Ureter (tissue), 1 donor: ENCODE data around the gene LYPD6B. TPM values are rescaled to one million over a fixed set of nuclear protein-coding genes. Genes with fewer than 3 reads are reported as not detected.

Source experiments
- DNase-seq: peaks from one replicate; pipeline ENCODE4 v3.0.0-alpha.2; 2020; ENCODE audit warnings: low spot score
- total RNA-seq: library from RNA; stranded (reverse); gene quantifications from one replicate; pipeline ENCODE4 v1.2.4, GENCODE V29; 2023
- donor health status: DM: yes; HTN: yes; CAD: no.

LYPD6B gene
- total RNA-seq, 1 donor from 2014 or later, result 76.0 TPM

GRCh38 chr2:149041482-149041881 lies 3.0 kb downstream of the LYPD6B start:
- no peak for DNase-seq

GRCh38 chr2:149042881-149043280 lies 4.4 kb downstream of the LYPD6B start:
- DNase-seq, result no peak

GRCh38 chr2:149044500-149044899 lies 6.0 kb downstream of the LYPD6B start:
- DNase-seq, result no peak

- no peak for DNase-seq
Measured at GRCh38 chr2:149047118-149047517, 8.6 kb downstream of the LYPD6B start.

- no peak for DNase-seq
Measured at GRCh38 chr2:149049142-149049541, 10.6 kb downstream of the LYPD6B start.

- DNase-seq, result no peak
Measured at GRCh38 chr2:149050188-149050587, 11.7 kb downstream of the LYPD6B start.

GRCh38 chr2:149055751-149056150 lies 17.3 kb downstream of the LYPD6B start:
- no peak for DNase-seq

GRCh38 chr2:149056541-149057255 lies 18.2 kb downstream of the LYPD6B start:
- DNase-seq, result no peak

- no peak for DNase-seq
Measured at GRCh38 chr2:149057401-149057800, 18.9 kb downstream of the LYPD6B start.

GRCh38 chr2:149058936-149059335 lies 20.4 kb downstream of the LYPD6B start:
- DNase-seq, result no peak

- no peak for DNase-seq
Measured at GRCh38 chr2:149059822-149060221, 21.3 kb downstream of the LYPD6B start.

GRCh38 chr2:149061133-149061745 lies 22.7 kb downstream of the LYPD6B start:
- DNase-seq, result no peak

GRCh38 chr2:149062531-149062930 lies 24.0 kb downstream of the LYPD6B start:
- no peak for DNase-seq

GRCh38 chr2:149063177-149063576 lies 24.7 kb downstream of the LYPD6B start:
- no peak for DNase-seq

- DNase-seq, result no peak
Measured at GRCh38 chr2:149064365-149064841, 25.9 kb downstream of the LYPD6B start.

GRCh38 chr2:149064856-149065630 lies 26.5 kb downstream of the LYPD6B start:
- DNase-seq, result no peak

- DNase-seq, result no peak
Measured at GRCh38 chr2:149068225-149068995, 29.9 kb downstream of the LYPD6B start.

GRCh38 chr2:149068996-149069888 lies 30.7 kb downstream of the LYPD6B start:
- peak; percentile 63 for DNase-seq

GRCh38 chr2:149070681-149071320 lies 32.3 kb downstream of the LYPD6B start:
- no peak for DNase-seq

GRCh38 chr2:149075105-149075504 lies 36.6 kb downstream of the LYPD6B start:
- no peak for DNase-seq
